Nephron (organoid): ENCODE results near the gene JPH4.

Experiments used
- H3K27ac Mint-ChIP-seq, 3 experiments: 2 replicates each; pipeline ENCODE4 v1.8.0; 2020; ENCODE audit warnings: mixed read lengths in 3 of 3, mild to moderate bottlenecking in 2 of 3, moderate library complexity in 1 of 3
- H3K27me3 Mint-ChIP-seq: 2 replicates; pipeline ENCODE4 v1.8.0; 2021; ENCODE audit warnings: low read depth, mild to moderate bottlenecking, moderate library complexity, mixed read lengths
- H3K36me3 Mint-ChIP-seq: 2 replicates; pipeline ENCODE4 v1.8.0; 2020; ENCODE audit warnings: low read depth, mixed read lengths
- H3K4me1 Mint-ChIP-seq: 2 replicates; pipeline ENCODE4 v1.8.0; 2020; ENCODE audit warnings: mixed read lengths
- H3K4me3 Mint-ChIP-seq, 3 experiments: 2 replicates each; pipeline ENCODE4 v1.8.0; 2020; ENCODE audit warnings: mild to moderate bottlenecking in 3 of 3, mixed read lengths in 3 of 3, moderate library complexity in 2 of 3
- H3K9me3 Mint-ChIP-seq: 2 replicates; pipeline ENCODE4 v1.8.0; 2020; ENCODE audit warnings: mixed read lengths
- TF ChIP-seq, protein P1 (sequence below), 3 experiments: fragments of 200-600 bp; sonication (generic); IDR thresholded peaks; one replicate each; pipeline ENCODE4 v1.5.0; 2021; ENCODE audit warnings: antibody characterized with exemption in 3 of 3; ENCODE audit not compliant: unreplicated experiment in 3 of 3

JPH4 gene

DNA sequence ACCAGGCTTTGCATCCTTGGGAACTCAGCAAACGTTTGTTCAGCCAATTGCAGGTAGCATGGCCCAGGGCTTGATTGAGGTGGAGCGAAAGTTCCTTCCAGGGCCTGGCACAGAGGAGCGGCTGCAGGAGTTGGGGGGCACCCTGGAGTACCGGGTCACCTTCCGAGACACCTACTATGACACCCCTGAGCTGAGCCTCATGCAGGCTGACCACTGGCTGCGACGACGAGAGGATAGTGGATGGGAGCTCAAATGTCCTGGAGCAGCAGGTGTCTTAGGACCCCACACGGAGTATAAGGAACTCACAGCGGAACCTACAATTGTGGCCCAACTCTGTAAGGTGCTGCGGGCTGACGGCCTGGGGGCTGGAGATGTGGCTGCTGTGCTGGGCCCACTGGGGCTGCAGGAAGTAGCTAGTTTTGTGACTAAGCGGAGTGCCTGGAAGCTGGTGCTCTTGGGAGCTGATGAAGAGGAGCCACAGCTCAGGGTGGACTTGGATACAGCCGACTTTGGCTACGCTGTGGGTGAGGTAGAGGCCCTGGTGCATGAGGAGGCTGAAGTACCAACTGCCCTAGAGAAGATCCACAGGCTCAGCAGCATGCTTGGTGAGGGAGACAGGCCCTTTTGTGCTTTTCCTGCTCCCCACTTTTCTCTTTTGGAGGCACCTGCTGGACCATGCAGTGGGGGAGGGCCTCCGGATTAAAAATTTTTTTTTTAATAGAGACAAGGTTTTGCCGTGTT, 21.7 kb downstream of the JPH4 start:
- H3K4me1 Mint-ChIP-seq, result peaks cover 31% of the 10 kb centered on the region
- H3K9me3 Mint-ChIP-seq, result no peaks in the 10 kb centered on the region
- H3K27me3 Mint-ChIP-seq, result no peaks in the 10 kb centered on the region
- H3K36me3 Mint-ChIP-seq, result peaks cover 9% of the 10 kb centered on the region
- peak overlapping the region; percentile 94 to 99 (median 99) for H3K4me3 Mint-ChIP-seq
- H3K27ac Mint-ChIP-seq, result peak overlapping the region; percentile 88 to 98 (median 94)
- TF ChIP-seq, protein P1, sequence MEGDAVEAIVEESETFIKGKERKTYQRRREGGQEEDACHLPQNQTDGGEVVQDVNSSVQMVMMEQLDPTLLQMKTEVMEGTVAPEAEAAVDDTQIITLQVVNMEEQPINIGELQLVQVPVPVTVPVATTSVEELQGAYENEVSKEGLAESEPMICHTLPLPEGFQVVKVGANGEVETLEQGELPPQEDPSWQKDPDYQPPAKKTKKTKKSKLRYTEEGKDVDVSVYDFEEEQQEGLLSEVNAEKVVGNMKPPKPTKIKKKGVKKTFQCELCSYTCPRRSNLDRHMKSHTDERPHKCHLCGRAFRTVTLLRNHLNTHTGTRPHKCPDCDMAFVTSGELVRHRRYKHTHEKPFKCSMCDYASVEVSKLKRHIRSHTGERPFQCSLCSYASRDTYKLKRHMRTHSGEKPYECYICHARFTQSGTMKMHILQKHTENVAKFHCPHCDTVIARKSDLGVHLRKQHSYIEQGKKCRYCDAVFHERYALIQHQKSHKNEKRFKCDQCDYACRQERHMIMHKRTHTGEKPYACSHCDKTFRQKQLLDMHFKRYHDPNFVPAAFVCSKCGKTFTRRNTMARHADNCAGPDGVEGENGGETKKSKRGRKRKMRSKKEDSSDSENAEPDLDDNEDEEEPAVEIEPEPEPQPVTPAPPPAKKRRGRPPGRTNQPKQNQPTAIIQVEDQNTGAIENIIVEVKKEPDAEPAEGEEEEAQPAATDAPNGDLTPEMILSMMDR (IDR thresholded peaks at IDR 0.05; ENCODE audit: unreplicated experiment in 3 of 3), result no peak

DNA sequence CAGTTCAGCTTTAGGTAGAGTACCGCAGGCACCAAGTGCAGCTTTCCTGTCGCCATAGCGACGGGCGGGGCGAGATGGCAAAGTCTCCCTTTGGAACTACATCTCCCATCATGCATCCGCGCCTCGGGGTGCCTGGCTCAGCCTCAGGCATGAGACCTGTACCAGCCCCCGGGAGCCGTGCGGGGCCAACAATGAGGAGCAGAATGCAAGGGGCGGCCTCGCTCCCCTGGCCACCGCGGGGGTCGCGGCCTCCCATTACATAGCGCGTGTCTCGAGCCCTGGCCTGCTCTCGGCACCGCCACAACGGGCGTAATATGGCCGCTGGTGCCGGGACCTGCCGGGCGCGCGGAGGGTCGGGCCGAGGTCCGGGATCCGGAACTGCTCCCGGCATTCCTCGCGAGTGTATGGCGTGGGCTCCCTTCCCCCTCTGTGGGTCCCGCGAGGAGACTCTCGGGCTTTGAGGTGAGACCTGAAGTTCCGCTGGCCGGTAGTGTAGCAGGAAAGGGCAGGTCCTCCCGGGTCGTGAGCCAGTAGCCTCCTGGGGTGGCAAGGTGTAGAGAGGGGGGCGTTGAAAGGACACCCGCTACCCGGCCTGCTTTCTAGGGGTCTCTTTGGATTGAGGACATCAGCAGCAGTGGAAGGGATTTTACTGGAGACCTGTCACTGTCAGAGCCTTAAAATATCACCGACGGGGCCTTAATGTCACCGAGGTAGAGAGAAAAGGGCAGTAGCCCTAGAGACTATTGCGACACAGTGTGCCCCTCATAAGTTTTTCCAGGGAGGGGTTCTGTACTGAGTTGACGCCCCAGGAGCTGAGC, 22.5 kb downstream of the JPH4 start, which contains the start of gene THTPA:
Gene THTPA, plus strand, starts transcription at position 390 of the 818 bp plus-strand sequence. CDS start 487 bp downstream, outside the sequence.
- peak within 1 kb of the TSS; percentile 94 to 99 (median 99) for H3K4me3 Mint-ChIP-seq
- peaks cover 31% of the 10 kb centered on the region for H3K4me1 Mint-ChIP-seq
- peaks cover 4% of the 10 kb centered on the region for H3K36me3 Mint-ChIP-seq
- peak within 1 kb of the TSS; percentile 88 to 98 (median 94) for H3K27ac Mint-ChIP-seq
- TF ChIP-seq, protein P1 (IDR thresholded peaks at IDR 0.05; ENCODE audit: unreplicated experiment in 3 of 3), result no peak
- no peaks in the 10 kb centered on the region for H3K27me3 Mint-ChIP-seq
- no peaks in the 10 kb centered on the region for H3K9me3 Mint-ChIP-seq

DNA sequence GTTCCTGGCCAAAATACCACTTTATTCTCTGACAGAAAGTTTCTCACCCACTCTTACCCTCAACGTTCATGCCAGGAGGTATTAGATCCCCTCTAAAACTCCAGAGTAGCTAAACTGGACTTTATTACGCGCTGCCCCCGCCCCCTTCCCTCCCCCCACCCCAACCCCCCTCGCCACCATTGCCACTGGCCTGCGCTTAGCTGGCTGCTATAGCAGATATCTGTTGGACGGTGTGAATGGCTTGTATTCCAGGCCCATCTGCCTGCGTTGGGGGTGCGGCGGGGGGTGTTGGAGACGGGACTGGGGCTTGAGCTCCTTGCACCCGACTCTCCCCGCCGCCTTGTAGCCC, 23.1 kb downstream of the JPH4 start:
- no peaks in the 10 kb centered on the region for H3K27me3 Mint-ChIP-seq

DNA sequence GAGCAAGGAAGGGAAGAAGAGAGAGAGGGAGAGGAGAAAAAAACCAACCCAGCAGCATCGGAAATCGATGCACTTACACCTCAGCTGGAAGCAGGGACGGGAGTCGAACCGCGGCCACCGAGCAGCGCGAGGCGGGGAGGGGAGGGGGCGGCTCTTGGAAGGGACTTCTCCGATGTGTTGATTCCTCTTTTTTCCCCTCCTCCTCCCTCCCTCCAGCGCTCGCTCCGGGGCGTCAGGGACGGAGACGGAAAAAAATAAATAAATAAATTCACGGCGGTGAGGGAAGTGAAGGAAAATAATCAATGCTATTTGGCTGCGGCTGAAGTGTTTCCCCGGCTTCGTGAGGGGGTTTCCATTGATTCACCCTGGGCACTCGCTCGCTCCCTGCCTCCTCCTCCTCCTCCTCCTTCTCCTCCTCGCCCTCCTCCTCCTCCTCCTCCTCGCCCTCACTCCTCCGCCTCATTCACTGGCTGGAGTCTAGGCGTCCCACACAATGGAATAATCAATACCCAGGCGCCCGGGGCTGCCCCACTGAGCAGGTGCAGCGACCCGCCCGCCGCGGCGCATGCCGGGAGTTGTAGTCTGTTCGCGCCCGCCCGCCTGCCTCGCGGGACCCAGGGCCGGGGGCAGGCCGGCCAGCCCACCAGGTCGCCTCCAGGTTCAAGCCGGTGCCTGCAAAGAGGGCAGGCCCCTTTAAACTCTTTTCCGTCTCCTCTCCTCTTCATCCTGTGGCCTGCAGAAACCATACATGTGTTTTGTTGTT, 27.1 kb downstream of the JPH4 start, which contains the start of gene ZFHX2:
Gene ZFHX2, minus strand, starts transcription at position 500 of the 763 bp plus-strand sequence. CDS start 16,440 bp downstream, outside the sequence.
- Mint-ChIP-seq H3K36me3 (no peaks in the 10 kb centered on the region), H3K27ac (peak within 1 kb of the TSS; percentile 53 to 93 (median 55)), H3K4me3 (peak within 1 kb of the TSS in 1 of 3 experiments; percentile 20), H3K4me1 (peaks cover 14% of the 10 kb centered on the region), H3K27me3 (no peaks in the 10 kb centered on the region), H3K9me3 (no peaks in the 10 kb centered on the region)
- TF ChIP-seq, protein P1 (IDR thresholded peaks at IDR 0.05; ENCODE audit: unreplicated experiment in 3 of 3), result no peak

More for the DNA sequence above, 23.1 kb downstream of the JPH4 start:
- H3K27ac Mint-ChIP-seq, result peak overlapping the region; percentile 88 to 98 (median 94)
- peaks cover 31% of the 10 kb centered on the region for H3K4me1 Mint-ChIP-seq
- H3K36me3 Mint-ChIP-seq, result no peaks in the 10 kb centered on the region
- H3K9me3 Mint-ChIP-seq, result no peaks in the 10 kb centered on the region
- H3K4me3 Mint-ChIP-seq, result peak overlapping the region; percentile 94 to 99 (median 99)
- TF ChIP-seq, protein P1 (IDR thresholded peaks at IDR 0.05; ENCODE audit: unreplicated experiment in 3 of 3), result no peak

DNA sequence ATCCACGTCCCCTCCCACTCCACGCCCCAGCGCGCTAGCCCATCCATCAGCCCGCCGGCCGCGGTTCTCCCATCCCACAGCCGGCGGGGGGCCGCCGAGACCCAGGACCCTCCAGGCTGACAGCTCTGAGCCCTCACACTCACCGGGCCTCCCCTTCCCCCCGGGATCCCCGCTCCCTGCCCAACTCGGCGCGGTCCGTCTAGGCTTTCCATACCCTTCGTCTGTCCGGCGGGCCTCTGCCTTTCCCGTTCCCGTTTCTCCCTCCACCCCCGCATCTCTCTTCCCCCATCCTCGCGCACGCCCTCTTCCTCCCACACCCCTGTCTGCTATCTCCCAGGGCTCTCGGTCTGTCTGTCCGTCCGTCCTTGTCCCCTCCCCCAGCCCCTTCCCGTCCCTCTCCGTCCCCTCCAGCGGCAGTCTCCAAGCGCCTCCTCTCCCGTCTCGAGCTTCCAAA, 27.8 kb downstream of the JPH4 start:
- Mint-ChIP-seq H3K4me1 (peaks cover 8% of the 10 kb centered on the region), H3K9me3 (no peaks in the 10 kb centered on the region), H3K27ac (peak overlapping the region; percentile 8 to 93 (median 55)), H3K36me3 (no peaks in the 10 kb centered on the region), H3K27me3 (no peaks in the 10 kb centered on the region), H3K4me3 (no peak overlapping the region)
- TF ChIP-seq, protein P1 (IDR thresholded peaks at IDR 0.05; ENCODE audit: unreplicated experiment in 3 of 3), result no peak
